ENCODE data around the gene PLP1. TPM values are rescaled to one million over a fixed set of nuclear protein-coding genes. Genes with fewer than 3 reads are reported as not detected.

Gene PLP1
- total RNA-seq, 2 donors from 2014 or later: 1.7 to 14.8 TPM

DNA sequence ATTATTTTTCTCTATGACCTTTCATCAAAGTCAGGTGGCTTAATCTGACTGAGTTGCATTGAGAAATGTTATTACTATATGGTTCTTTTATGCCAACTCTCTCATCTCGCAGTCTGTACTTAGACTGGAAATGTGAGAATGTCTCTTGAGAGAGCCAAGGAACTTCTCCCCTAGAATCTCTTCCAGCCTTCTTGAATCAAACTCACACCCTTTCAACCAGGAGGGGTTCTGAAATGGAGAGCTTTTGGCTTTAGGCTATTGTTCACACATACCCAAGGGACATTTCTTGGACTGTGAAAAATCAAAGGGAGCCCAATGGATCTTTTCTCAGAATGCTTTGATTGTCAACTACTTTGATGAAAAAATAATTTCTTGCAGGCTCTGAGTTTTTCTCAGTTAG lies 5.1 kb downstream of the PLP1 start:
- no peak for ATAC-seq (ENCODE audit: insufficient number of reproducible peaks, low FRiP score, low read depth)
- Histone ChIP-seq H3K27me3 (replicated peaks; ENCODE audit: insufficient read depth) (no peaks in the 10 kb centered on the region), H3K36me3 (no peaks in the 10 kb centered on the region), H3K4me3 (no peak overlapping the region), H3K4me1 (ENCODE audit: control insufficient read depth in 1 of 2, low read depth in 2 of 2) (peaks cover 0 to 12% of the 10 kb centered on the region in 2 donors), H3K27ac (no peak overlapping the region), H3K9me3 (no peaks in the 10 kb centered on the region)
- TF ChIP-seq, protein P1, sequence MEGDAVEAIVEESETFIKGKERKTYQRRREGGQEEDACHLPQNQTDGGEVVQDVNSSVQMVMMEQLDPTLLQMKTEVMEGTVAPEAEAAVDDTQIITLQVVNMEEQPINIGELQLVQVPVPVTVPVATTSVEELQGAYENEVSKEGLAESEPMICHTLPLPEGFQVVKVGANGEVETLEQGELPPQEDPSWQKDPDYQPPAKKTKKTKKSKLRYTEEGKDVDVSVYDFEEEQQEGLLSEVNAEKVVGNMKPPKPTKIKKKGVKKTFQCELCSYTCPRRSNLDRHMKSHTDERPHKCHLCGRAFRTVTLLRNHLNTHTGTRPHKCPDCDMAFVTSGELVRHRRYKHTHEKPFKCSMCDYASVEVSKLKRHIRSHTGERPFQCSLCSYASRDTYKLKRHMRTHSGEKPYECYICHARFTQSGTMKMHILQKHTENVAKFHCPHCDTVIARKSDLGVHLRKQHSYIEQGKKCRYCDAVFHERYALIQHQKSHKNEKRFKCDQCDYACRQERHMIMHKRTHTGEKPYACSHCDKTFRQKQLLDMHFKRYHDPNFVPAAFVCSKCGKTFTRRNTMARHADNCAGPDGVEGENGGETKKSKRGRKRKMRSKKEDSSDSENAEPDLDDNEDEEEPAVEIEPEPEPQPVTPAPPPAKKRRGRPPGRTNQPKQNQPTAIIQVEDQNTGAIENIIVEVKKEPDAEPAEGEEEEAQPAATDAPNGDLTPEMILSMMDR (IDR thresholded peaks at IDR 0.05): no peak
- DNase-seq (ENCODE audit: low spot score): no peak

DNA sequence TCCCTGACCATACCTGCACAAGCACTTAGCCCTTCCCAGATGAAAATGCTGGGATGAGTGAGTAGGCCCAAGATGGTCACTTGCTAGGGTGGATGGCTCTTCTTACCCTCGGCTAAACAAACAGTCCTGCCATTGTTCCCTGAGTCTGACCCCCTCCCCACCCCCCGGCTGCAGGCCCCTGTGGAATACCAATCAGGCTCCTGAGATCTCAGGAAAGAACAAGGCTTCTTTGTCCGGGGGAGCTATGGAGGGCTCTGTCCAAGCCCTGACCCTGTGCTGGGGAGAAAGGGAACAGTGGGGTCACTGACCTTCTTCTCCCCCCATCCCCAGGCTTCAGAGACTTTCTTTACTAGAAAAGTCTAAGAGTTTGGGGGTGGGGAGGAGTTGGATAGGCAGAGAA lies 6.0 kb downstream of the PLP1 start:
- H3K27me3 ChIP-seq (replicated peaks; ENCODE audit: insufficient read depth): no peaks in the 10 kb centered on the region
- H3K4me3 ChIP-seq: no peak overlapping the region
- H3K36me3 ChIP-seq: no peaks in the 10 kb centered on the region
- TF ChIP-seq, protein P1 (IDR thresholded peaks at IDR 0.05): no peak
- no peak overlapping the region for H3K27ac ChIP-seq
- H3K4me1 ChIP-seq (ENCODE audit: control insufficient read depth in 1 of 2, low read depth in 2 of 2): peaks cover 0 to 12% of the 10 kb centered on the region in 2 donors
- no peaks in the 10 kb centered on the region for H3K9me3 ChIP-seq
- DNase-seq (ENCODE audit: low spot score) (no peak), ATAC-seq (ENCODE audit: insufficient number of reproducible peaks, low FRiP score, low read depth) (no peak)

DNA sequence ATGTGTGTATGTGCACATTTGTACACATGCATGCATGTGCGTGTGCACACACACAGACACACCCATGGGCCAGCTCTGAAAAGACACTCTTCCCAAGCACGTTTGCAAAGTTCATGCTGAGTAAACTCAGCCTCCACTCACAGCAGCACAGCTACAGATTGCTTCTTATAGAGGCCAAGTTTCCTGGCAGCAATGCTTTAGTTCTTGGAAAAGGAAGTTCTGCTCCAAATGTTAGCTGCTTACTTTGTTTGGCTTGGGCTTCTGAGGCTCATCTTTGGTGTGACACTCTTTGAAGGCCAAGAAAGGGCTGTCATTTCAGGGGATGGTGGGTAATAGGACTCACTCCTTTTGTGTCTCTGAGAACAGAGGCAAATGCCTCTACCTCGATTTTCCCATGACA lies 6.6 kb downstream of the PLP1 start:
- H3K9me3 ChIP-seq: no peaks in the 10 kb centered on the region
- no peaks in the 10 kb centered on the region for H3K36me3 ChIP-seq
- no peak overlapping the region for H3K4me3 ChIP-seq
- ATAC-seq (ENCODE audit: insufficient number of reproducible peaks, low FRiP score, low read depth) (no peak), DNase-seq (ENCODE audit: low spot score) (no peak)
- H3K27me3 ChIP-seq (replicated peaks; ENCODE audit: insufficient read depth): no peaks in the 10 kb centered on the region
- peaks cover 0 to 12% of the 10 kb centered on the region in 2 donors for H3K4me1 ChIP-seq (ENCODE audit: control insufficient read depth in 1 of 2, low read depth in 2 of 2)
- H3K27ac ChIP-seq: no peak overlapping the region
- TF ChIP-seq, protein P1 (IDR thresholded peaks at IDR 0.05): no peak

DNA sequence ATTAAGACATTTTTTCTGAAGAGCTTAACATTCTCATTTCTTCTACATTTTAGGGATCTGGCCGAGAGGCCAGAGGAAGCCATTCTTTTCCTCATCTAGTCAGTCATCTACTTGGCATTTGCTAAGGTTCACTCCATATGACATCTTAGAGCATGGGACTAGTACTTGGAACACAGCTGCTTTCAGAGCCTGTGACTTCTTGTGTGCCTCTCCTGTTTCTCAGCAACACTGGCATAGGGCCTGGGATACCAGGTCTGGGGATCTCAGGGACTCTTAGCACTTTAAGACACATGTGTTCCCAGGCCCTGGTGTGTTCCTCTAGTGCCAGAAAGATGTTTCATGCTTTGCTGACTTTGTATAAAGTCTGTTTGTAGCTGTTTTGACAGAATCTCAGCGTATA lies 7.3 kb downstream of the PLP1 start:
- Histone ChIP-seq H3K4me1 (ENCODE audit: control insufficient read depth in 1 of 2, low read depth in 2 of 2) (peaks cover 0 to 9% of the 10 kb centered on the region in 2 donors), H3K27ac (no peak overlapping the region), H3K36me3 (no peaks in the 10 kb centered on the region), H3K9me3 (no peaks in the 10 kb centered on the region), H3K4me3 (no peak overlapping the region), H3K27me3 (replicated peaks; ENCODE audit: insufficient read depth) (no peaks in the 10 kb centered on the region)
- DNase-seq (ENCODE audit: low spot score) (no peak), ATAC-seq (ENCODE audit: insufficient number of reproducible peaks, low FRiP score, low read depth) (no peak)
- TF ChIP-seq, protein P1 (IDR thresholded peaks at IDR 0.05): no peak

DNA sequence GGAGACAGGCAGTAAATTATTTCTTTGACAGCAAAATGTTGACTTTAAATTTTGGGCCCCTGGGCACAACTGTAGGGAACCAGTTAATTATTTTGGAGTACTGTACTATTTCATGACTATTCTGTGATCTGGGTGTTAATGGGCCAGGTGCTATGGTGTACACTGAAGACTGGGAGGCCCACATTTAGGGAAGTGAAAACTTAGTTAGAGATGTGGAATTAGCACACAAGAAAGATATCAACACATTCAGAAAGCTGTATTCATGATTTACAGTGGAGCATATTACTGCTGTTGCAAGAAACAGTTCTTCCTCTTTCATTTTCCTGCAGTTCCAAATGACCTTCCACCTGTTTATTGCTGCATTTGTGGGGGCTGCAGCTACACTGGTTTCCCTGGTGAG lies 12.4 kb downstream of the PLP1 start:
- no peak for ATAC-seq (ENCODE audit: insufficient number of reproducible peaks, low FRiP score, low read depth)
- Histone ChIP-seq H3K27me3 (replicated peaks; ENCODE audit: insufficient read depth) (no peaks in the 10 kb centered on the region), H3K9me3 (no peaks in the 10 kb centered on the region), H3K27ac (no peak overlapping the region), H3K36me3 (no peaks in the 10 kb centered on the region), H3K4me1 (ENCODE audit: control insufficient read depth in 1 of 2, low read depth in 2 of 2) (no peaks in the 10 kb centered on the region), H3K4me3 (no peak overlapping the region)
- DNase-seq (ENCODE audit: low spot score): no peak
- TF ChIP-seq, protein P1 (IDR thresholded peaks at IDR 0.05): no peak

Data from thoracic aorta (tissue), 2 donors.